ENCODE measurements around the gene REXO1. TPM values are rescaled to one million over a fixed set of nuclear protein-coding genes. Genes with fewer than 3 reads are reported as not detected.
A peak's percentile ranks its signal among the peaks of the same experiment; 100 is the strongest.

The REXO1 gene
- total and polyA plus RNA-seq, 2 of the 8 experiments (the other 6 are each of a cell fraction or from before 2014, with no cell fraction given), result 42.4 to 44.3 TPM

DNA sequence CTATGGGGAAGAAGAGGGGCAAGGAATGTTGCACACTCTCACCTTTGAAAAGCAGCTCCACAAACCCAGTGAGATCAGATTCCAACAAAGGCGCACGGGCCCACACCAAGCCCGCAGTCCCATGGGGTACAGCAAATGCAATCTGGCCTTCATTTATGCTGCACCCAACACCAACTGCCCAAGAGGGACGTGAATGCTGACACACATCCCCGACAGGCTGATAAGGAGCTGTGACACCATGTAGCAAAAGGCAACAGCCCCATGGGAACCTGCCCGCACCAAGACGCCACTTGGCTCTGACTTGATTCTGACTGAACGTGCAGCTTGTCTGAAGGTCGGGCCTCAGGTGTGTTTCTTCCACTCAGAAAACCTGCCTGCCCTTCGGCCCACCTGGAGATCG lies 17.3 kb downstream of the REXO1 start:
- POLR2A ChIA-PET (ENCODE audit: partially characterized antibody), result interaction anchor here (1.8 kb wide), 1 partner anchor 15 kb away, joined by 5 read pairs; no protein-coding TSS in a partner anchor
- H2BK15ac ChIP-seq (ENCODE audit: low read length), result no peak overlapping the region
- 0 out of 2 replicates have a peak overlapping the region, but pooled peaks have one; percentile 27 for H2BK12ac ChIP-seq (ENCODE audit: low read depth, low read length)
- H2AK5ac ChIP-seq (ENCODE audit: low read depth, low read length), result no peak overlapping the region
- no peaks in the 10 kb centered on the region for H3K9me3 ChIP-seq (ENCODE audit: insufficient read depth in 2 of 2, low read depth in 1 of 2, low read length in 1 of 2)
- H2AFZ ChIP-seq (ENCODE audit: low read length), result no peak overlapping the region
- H4K8ac ChIP-seq (ENCODE audit: extremely low read depth, insufficient read depth, low read length), result no peak overlapping the region
- H3K27ac ChIP-seq (ENCODE audit: low read depth, low read length), result no peak overlapping the region
- DNase-seq (ENCODE audit: low read depth in 1 of 2, low spot score in 2 of 2) (no peak), FAIRE-seq (no peak)
- peaks cover 3 to 30% of the 10 kb centered on the region in 2 experiments; a peak in 3 of 4 replicates for H3K79me2 ChIP-seq (ENCODE audit: control insufficient read depth in 1 of 2, insufficient read depth in 2 of 2, low read length in 2 of 2)
- no peak overlapping the region for H3K18ac ChIP-seq (ENCODE audit: extremely low read depth, low read length)
- no peak overlapping the region for H3K4ac ChIP-seq (replicated peaks; ENCODE audit: insufficient read length, low read depth, low read length)
- no peak overlapping the region for H4K5ac ChIP-seq (ENCODE audit: insufficient read length, low read depth, low read length)
- no peak overlapping the region for H3K56ac ChIP-seq (replicated peaks; ENCODE audit: insufficient read length, low read depth, low read length)
- no peak overlapping the region for H3K4me2 ChIP-seq (ENCODE audit: insufficient read depth in 1 of 2, low read depth in 2 of 2, low read length in 2 of 2)
- peaks cover 2% of the 10 kb centered on the region; the same call in 1 of the 2 replicates for H3K23me2 ChIP-seq (ENCODE audit: low read depth, low read length)
- peaks cover 0 to 9% (median 2%) of the 10 kb centered on the region in 4 experiments; a peak in 1 of 8 replicates for H3K36me3 ChIP-seq (ENCODE audit: control insufficient read depth in 2 of 4, insufficient read depth in 4 of 4, low read length in 3 of 4)
- no peaks in the 10 kb centered on the region for H3K27me3 ChIP-seq (replicated peaks in 1 of 4; ENCODE audit: control insufficient read depth in 3 of 4, extremely low read depth in 1 of 4, insufficient read depth in 3 of 4, low read length in 3 of 4)
- peaks cover 0 to 14% (median 8%) of the 10 kb centered on the region in 4 experiments; a peak in 6 of 7 replicates for H3K4me1 ChIP-seq (replicated peaks in 1 of 4; ENCODE audit: control insufficient read depth in 3 of 4, insufficient read depth in 4 of 4, low read length in 3 of 4)
- H3K4me3 ChIP-seq (ENCODE audit: extremely low read depth in 1 of 4, insufficient read depth in 2 of 4, low read depth in 3 of 4, low read length in 4 of 4), result no peak overlapping the region
- CTCF ChIA-PET (ENCODE audit: partially characterized antibody), result interaction anchor here (1.2 to 16.5 kb wide), 8 partner anchors 10 to 63 kb away, joined by 4 to 228 read pairs (median 5); no protein-coding TSS in a partner anchor
- H3K79me1 ChIP-seq (ENCODE audit: low read depth, low read length), result peaks cover 17% of the 10 kb centered on the region
- H3K23ac ChIP-seq (ENCODE audit: insufficient read length), result no peak overlapping the region
- no peak overlapping the region for H2BK120ac ChIP-seq (replicated peaks; ENCODE audit: low read depth, low read length)
- H4K91ac ChIP-seq (replicated peaks; ENCODE audit: insufficient read length, low read length), result no peak overlapping the region
- 99% methylated on average over 11 of the region's 11 CpGs; no CpG with 5 or more reads in 1 of the 2 experiments for WGBS, 2 experiments (ENCODE audit: extremely low coverage in 1 of 2, insufficient coverage in 1 of 2, insufficient read length in 1 of 2, insufficient replicate concordance in 2 of 2, low coverage in 1 of 2, low lambda C conversion rate in 2 of 2, missing lambda C conversion rate in 1 of 2)
- H4K20me1 ChIP-seq (replicated peaks in 1 of 2; ENCODE audit: control insufficient read depth in 1 of 2, insufficient read depth in 2 of 2, low read length in 2 of 2), result peaks cover 0 to 14% of the 10 kb centered on the region in 2 experiments
- peak overlapping the region; percentile 44; the same call in 1 of the 2 replicates for H2BK5ac ChIP-seq (ENCODE audit: low read depth, low read length)
- H3K14ac ChIP-seq (ENCODE audit: insufficient read length), result no peak overlapping the region
- no peak overlapping the region for H2BK20ac ChIP-seq (ENCODE audit: low read length)
- no peak overlapping the region for H3K9ac ChIP-seq (replicated peaks in 1 of 4; ENCODE audit: extremely low read depth in 1 of 4, low read depth in 3 of 4, low read length in 3 of 4)
- TF ChIP-seq, protein P1, sequence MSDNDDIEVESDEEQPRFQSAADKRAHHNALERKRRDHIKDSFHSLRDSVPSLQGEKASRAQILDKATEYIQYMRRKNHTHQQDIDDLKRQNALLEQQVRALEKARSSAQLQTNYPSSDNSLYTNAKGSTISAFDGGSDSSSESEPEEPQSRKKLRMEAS (IDR thresholded peaks at IDR 0.05), result no peak
- no peak for TF ChIP-seq KDM1A (IDR thresholded peaks at IDR 0.05; ENCODE audit: borderline replicate concordance, low read length)
- no peak for TF ChIP-seq TEAD4 (IDR thresholded peaks at IDR 0.05; ENCODE audit: low read depth, low read length)
- no peak for TF ChIP-seq TAF1 (IDR thresholded peaks at IDR 0.05; ENCODE audit: low read depth, low read length)
- TF ChIP-seq SIRT6 (IDR thresholded peaks at IDR 0.05; ENCODE audit: low read length), result no peak
- no peak for TF ChIP-seq SP4 (IDR thresholded peaks at IDR 0.05; ENCODE audit: low read length)
- TF ChIP-seq CREB1 (IDR thresholded peaks at IDR 0.05), result no peak
- TF ChIP-seq CHD2 (IDR thresholded peaks at IDR 0.05; ENCODE audit: low read length), result no peak
- TF ChIP-seq CBX8 (IDR thresholded peaks at IDR 0.05; ENCODE audit: borderline replicate concordance, low read depth, low read length), result no peak
- no peak for TF ChIP-seq POU5F1 (IDR thresholded peaks at IDR 0.05; ENCODE audit: low read depth, low read length)
- TF ChIP-seq SP1 (IDR thresholded peaks at IDR 0.05; ENCODE audit: low read depth, low read length), result no peak
- no peak for TF ChIP-seq EZH2 (IDR thresholded peaks at IDR 0.05; ENCODE audit: low read depth, low read length, severe bottlenecking)
- TF ChIP-seq, protein P2, sequence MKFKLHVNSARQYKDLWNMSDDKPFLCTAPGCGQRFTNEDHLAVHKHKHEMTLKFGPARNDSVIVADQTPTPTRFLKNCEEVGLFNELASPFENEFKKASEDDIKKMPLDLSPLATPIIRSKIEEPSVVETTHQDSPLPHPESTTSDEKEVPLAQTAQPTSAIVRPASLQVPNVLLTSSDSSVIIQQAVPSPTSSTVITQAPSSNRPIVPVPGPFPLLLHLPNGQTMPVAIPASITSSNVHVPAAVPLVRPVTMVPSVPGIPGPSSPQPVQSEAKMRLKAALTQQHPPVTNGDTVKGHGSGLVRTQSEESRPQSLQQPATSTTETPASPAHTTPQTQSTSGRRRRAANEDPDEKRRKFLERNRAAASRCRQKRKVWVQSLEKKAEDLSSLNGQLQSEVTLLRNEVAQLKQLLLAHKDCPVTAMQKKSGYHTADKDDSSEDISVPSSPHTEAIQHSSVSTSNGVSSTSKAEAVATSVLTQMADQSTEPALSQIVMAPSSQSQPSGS (IDR thresholded peaks at IDR 0.05; ENCODE audit: low read length), result no peak

Data from H1 (cell line).